Measurements from ENCODE around the gene BCL7A. TPM values are rescaled to one million over a fixed set of nuclear protein-coding genes. Genes with fewer than 3 reads are reported as not detected.

BCL7A gene
- total RNA-seq, 1 experiment from 2014 or later = 18.2 TPM

GRCh38 chr12:122061253-122061652, 39.6 kb downstream of the BCL7A start:
- H3K18ac ChIP-seq (ENCODE audit: insufficient read length, low read depth, low read length) = no peak overlapping the region
- no peak overlapping the region for H2AFZ ChIP-seq (ENCODE audit: low read length)
- no peak overlapping the region for H3T11ph ChIP-seq (ENCODE audit: low read length)
- no peaks in the 10 kb centered on the region for H3K79me2 ChIP-seq (ENCODE audit: insufficient read depth, low read length)
- no peak overlapping the region for H3K27ac ChIP-seq (ENCODE audit: insufficient read length, low read depth, low read length)
- no peak overlapping the region for H3K23ac ChIP-seq (ENCODE audit: insufficient read length, low read depth, low read length)
- H3K9ac ChIP-seq (ENCODE audit: extremely low read depth, insufficient read length, low read length) = no peak overlapping the region
- H2BK5ac ChIP-seq (ENCODE audit: insufficient read length, low read length) = no peak overlapping the region
- H2BK12ac ChIP-seq (ENCODE audit: insufficient read length, low read depth, low read length) = no peak overlapping the region
- no peak overlapping the region for H4K91ac ChIP-seq (ENCODE audit: insufficient read length, low read depth, low read length)
- H3K4me1 Mint-ChIP-seq = peaks cover 25 to 27% of the 10 kb centered on the region in 2 experiments
- H2AK5ac ChIP-seq (ENCODE audit: insufficient read length, low read length) = no peak overlapping the region
- no peak overlapping the region for H2BK20ac ChIP-seq (ENCODE audit: low read depth, low read length, poor library complexity, severe bottlenecking)
- peaks cover 14 to 54% (median 45%) of the 10 kb centered on the region in 3 experiments; a peak in 6 of 7 replicates for H3K36me3 Mint-ChIP-seq (ENCODE audit: insufficient read depth in 1 of 3, low read depth in 3 of 3)
- no peak overlapping the region for H4K8ac ChIP-seq (replicated peaks; ENCODE audit: insufficient read length, low read depth, low read length)
- H3K27me3 ChIP-seq (ENCODE audit: insufficient read depth, low read length) = no peaks in the 10 kb centered on the region
- no peaks in the 10 kb centered on the region for H4K20me1 ChIP-seq (ENCODE audit: control insufficient read depth, insufficient read depth, insufficient read length)
- H3K27ac Mint-ChIP-seq = peak overlapping the region in 1 of 3 experiments; percentile 37; a peak in 1 of 7 replicates
- no peaks in the 10 kb centered on the region for H3K79me1 ChIP-seq (ENCODE audit: insufficient read depth, low read depth, low read length, poor library complexity, severe bottlenecking)
- H3K4ac ChIP-seq (ENCODE audit: low read depth, low read length) = no peak overlapping the region
- H3K4me1 ChIP-seq (ENCODE audit: insufficient read depth, low read length) = no peaks in the 10 kb centered on the region; the same call in 1 of the 2 replicates
- no peak overlapping the region for H3K4me2 ChIP-seq (ENCODE audit: insufficient read depth, insufficient read length, low read length)
- H3K23me2 ChIP-seq (ENCODE audit: insufficient read length, low read depth, low read length, poor library complexity, severe bottlenecking) = peaks cover 5% of the 10 kb centered on the region
- no CpG with 5 or more reads among the region's 23 CpGs for WGBS (ENCODE audit: extremely low coverage, insufficient read length, low lambda C conversion rate)
- H4K5ac ChIP-seq (ENCODE audit: insufficient read length, low read depth, low read length) = no peak overlapping the region
- no peak overlapping the region for H2BK120ac ChIP-seq (ENCODE audit: low read depth, low read length, poor library complexity, severe bottlenecking)
- no peaks in the 10 kb centered on the region; a peak in 1 of 5 replicates for H3K9me3 Mint-ChIP-seq
- no peak overlapping the region for H2BK15ac ChIP-seq (ENCODE audit: low read depth, low read length)
- no peak for DNase-seq
- no peak overlapping the region for H3K14ac ChIP-seq (ENCODE audit: insufficient read depth, low read length)
- H3K27me3 Mint-ChIP-seq (ENCODE audit: low read depth) = no peaks in the 10 kb centered on the region; the same call in 1 of the 2 replicates
- no peaks in the 10 kb centered on the region for H3K9me3 ChIP-seq (ENCODE audit: control insufficient read depth, low read depth, low read length)
- H3K4me3 Mint-ChIP-seq = no peak overlapping the region
- no peak overlapping the region for H3K56ac ChIP-seq (ENCODE audit: insufficient read length, low read depth, low read length)
- TF ChIP-seq, protein P1, sequence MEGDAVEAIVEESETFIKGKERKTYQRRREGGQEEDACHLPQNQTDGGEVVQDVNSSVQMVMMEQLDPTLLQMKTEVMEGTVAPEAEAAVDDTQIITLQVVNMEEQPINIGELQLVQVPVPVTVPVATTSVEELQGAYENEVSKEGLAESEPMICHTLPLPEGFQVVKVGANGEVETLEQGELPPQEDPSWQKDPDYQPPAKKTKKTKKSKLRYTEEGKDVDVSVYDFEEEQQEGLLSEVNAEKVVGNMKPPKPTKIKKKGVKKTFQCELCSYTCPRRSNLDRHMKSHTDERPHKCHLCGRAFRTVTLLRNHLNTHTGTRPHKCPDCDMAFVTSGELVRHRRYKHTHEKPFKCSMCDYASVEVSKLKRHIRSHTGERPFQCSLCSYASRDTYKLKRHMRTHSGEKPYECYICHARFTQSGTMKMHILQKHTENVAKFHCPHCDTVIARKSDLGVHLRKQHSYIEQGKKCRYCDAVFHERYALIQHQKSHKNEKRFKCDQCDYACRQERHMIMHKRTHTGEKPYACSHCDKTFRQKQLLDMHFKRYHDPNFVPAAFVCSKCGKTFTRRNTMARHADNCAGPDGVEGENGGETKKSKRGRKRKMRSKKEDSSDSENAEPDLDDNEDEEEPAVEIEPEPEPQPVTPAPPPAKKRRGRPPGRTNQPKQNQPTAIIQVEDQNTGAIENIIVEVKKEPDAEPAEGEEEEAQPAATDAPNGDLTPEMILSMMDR (conservative IDR thresholded peaks at IDR 0.05) = no peak

Measured in H9 (cell line).